GM18519 (cell line): ENCODE results near the gene CNTN2.

Source experiments
- ATAC-seq: cut with Tn5 transposase; IDR thresholded peaks from one replicate; pipeline ENCODE4 v1.9.1; 2021; ENCODE audit warnings: mild to moderate bottlenecking, moderate library complexity; ENCODE audit not compliant: unreplicated experiment, low FRiP score

Gene CNTN2

DNA sequence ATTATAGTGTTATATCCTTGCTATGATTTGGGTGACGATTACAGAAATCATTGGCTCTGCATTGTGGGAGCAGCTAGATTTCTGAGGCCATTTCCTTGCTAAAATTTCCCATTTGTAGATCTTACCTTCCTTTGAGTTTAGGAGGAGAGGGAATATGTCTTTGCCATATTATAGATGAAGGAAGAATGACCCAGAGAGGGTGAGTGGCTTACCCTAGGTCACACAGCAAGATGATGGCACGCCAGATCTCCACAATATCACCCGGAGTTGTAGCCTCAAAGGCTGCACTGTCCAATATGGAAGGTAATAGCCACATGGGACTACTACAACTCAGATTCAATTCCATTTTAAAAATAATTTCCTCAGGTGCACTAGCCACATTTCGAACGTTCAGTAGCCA, 10.3 kb downstream of the CNTN2 start:
- no peak for ATAC-seq

DNA sequence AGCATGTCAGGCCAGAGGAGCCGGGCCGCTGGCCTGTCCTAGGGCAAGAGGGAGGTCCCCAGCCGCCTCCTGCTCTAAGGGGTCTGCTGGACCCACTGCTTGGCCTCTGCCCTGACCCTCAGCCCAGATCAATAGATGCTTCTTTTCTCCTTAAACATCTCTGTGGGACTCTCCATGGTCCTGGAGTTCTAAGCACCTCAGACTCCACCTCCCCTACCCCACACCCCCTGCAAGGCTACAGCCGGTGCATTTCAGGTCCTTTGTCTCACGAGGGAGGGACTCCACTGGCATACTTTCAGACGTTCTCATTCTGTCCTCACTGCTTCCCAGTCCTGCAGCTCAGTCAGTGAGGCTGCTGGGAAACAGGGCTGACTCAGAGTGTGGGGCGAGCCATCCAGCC, 11.0 kb downstream of the CNTN2 start:
- ATAC-seq: no peak

DNA sequence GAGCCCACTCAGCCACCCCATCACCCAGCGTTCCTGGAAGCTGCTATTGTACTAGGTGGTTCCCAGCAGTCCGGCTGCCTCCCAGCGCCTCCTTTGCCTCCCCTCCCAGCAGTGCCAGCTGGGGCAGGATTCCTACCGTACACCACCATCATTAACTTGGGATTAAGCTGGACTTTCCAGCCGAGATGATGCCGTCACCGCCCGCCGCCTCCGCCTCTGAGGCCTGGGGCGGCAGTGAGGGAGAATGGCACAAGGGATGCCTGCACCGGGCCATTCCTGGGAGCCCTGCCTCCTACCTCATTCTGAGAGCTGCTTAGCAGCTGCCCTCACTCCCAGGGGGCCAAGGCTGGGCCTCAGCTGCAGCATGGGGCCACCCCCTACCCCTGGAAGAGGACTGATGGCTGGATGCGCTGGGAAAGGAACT, 13.2 kb downstream of the CNTN2 start:
- ATAC-seq: no peak

DNA sequence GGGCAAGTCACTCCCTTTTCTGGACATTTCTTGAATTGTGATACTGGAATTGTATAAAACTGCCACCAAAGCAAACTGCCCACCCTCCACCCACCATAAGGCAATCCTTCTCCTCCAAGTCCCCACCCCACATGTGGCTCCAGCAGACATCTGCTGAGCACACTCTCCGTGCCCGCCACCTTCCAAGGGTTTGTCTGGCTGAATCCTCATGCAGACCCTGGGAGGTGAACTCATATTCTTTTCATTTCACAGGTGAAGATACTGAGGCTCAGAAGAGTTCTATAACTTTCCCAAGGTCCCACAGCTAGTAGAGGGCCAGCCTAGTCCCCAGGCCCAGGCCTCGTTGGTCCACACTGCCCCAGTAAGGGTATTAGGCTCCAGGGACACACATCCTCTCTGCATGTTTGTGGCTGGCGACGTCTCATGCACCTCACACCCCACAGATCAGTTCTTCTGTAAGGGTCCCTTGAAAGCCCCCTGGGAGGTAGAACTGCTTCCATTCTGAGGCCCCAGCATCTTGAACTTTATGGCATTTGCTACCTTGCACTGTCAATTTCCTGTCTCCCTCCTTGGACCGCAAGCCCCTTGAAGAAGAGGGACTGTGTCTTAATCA, 14.1 kb downstream of the CNTN2 start:
- ATAC-seq: no peak

DNA sequence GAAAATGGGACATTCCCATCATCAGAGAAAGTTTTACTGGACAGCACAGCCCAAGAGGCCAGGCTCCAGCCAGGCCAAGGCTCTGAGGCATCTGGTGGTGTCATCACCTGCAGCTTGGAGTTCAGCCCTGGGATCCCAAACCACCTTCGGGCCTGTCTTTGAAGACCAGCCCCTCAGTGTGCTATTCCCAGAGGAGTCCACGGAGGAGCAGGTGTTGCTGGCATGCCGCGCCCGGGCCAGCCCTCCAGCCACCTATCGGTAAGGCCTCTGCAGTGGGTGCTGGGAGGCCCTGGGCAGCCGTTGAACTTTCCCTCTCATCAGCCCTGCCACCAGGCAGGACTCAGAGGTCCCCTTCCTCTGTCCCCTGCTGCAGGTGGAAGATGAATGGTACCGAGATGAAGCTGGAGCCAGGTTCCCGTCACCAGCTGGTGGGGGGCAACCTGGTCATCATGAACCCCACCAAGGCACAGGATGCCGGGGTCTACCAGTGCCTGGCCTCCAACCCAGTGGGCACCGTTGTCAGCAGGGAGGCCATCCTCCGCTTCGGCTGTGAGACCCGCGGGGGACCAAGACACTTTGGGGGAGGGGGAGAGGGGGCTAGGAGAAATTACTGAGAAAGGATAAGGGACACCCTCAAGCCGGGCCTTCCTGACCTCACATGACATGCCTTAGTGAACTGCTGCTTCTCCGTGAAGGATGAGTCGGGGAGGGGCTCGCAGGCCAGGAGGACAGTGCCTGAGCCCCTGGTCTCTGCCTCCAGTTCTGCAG, 15.0 kb downstream of the CNTN2 start:
- no peak for ATAC-seq

DNA sequence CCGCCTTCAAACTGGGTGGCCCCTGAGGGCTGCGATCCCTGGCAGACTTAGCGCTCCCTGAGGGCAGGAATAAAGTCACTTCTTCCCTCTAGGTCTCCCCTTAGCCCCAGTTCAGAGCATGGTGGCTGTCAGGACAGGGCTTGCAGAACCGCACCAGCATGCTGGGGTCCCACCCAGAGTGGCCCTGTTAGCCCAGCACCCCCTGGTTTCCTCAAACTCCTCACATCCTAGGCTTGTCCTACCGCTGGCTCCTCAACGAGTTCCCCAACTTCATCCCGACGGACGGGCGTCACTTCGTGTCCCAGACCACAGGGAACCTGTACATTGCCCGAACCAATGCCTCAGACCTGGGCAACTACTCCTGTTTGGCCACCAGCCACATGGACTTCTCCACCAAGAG, 15.8 kb downstream of the CNTN2 start:
- no peak for ATAC-seq

DNA sequence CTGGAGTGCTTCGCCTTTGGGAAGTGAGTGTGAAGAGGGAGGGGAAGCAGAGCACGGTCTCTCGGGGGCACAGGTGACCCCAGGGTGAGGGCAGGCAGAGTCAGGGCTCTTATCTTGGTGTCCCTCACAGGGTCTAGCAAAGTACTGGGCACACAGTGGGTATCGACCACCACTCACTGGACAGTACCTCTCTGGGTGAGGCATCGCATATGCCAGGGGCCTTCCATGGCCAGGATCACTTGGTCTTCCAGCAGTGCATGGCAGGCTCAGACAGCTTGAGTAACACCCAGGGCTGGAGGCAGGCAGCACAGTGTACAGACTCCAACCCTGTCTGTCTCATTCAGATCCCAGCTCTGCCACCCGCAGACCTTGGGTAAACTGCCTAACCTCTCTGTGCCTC, 16.6 kb downstream of the CNTN2 start:
- no peak for ATAC-seq

DNA sequence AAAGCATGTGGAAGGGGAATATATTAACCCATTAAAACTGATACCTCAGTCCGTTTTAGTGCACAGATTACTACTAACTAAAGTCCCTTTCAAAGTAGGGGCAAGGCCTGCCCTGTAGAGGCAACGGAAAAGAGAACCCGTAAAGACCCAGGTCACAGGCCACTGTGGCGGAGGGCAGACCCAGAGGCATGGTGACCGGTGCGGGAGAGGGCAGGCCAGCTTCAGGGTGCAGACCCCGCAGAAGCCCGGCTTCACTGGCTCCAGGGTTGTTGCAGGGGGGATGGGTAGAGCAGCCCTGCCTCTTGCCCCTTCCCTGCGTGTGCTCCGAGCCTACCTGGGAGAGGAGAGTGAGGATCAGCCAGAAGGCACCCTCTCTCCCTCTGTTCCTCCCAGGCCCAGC, 17.7 kb downstream of the CNTN2 start:
- ATAC-seq: no peak

DNA sequence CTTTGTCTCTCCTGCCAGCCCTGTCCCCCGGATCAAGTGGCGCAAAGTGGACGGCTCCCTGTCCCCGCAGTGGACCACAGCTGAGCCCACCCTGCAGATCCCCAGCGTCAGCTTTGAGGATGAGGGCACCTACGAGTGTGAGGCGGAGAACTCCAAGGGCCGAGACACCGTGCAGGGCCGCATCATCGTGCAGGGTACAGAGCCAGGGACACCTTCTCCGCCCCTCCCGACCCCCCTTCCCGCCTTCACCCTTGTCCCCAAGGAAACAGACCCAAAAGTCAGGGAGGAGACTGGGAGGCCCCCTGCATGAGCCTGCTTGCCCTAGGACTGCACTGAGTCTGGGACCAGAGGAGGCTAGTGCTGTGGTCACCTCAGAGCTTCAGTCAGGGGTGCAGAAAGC, 18.2 kb downstream of the CNTN2 start:
- no peak for ATAC-seq

DNA sequence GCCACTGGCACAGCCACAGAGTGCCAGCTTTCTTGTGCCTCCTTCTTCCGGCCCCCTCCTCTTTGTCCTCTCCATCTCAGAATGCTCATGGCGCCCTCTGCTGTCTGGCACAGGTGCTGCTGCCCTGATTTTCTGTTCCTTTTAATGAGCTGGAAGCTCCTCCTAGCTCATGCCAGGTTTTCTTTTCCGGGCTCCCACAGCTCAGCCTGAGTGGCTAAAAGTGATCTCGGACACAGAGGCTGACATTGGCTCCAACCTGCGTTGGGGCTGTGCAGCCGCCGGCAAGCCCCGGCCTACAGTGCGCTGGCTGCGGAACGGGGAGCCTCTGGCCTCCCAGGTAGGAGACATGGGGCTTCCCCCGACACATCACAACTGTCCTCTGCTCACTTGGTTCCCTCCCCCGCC, 18.7 kb downstream of the CNTN2 start:
- no peak for ATAC-seq

DNA sequence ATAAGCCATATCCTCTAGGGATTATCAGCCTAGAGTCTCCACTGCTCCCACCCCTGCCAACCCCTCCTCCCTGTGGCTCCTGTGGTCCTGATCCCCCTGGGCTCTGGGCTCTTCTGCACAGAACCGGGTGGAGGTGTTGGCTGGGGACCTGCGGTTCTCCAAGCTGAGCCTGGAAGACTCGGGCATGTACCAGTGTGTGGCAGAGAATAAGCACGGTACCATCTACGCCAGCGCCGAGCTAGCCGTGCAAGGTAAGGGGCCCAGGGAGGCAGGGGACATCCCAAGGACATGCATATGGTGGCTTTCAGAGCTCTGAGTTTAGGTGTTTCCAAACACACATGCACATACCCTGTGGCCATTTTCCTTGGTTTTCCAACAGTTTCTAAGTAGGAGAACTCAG, 19.3 kb downstream of the CNTN2 start:
- ATAC-seq: no peak

DNA sequence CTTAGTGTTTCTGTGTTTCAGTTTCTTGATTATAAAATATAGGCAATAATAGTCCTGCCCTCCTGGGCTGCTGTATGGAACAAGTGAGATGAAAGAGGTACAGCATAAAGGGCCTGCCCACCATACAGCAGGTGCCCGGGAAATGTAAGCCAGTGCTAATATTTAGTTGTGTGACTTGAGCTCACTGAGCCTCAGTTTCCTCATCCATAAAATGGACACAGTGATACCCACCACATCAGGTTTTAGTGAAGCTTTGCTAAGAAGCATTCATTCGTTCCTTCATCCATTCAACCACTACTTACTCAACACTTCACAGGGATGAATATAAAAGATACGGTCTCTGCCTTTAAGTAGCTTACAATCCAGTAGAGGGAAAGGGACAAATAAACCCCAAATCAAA, 19.9 kb downstream of the CNTN2 start:
- ATAC-seq: no peak

DNA sequence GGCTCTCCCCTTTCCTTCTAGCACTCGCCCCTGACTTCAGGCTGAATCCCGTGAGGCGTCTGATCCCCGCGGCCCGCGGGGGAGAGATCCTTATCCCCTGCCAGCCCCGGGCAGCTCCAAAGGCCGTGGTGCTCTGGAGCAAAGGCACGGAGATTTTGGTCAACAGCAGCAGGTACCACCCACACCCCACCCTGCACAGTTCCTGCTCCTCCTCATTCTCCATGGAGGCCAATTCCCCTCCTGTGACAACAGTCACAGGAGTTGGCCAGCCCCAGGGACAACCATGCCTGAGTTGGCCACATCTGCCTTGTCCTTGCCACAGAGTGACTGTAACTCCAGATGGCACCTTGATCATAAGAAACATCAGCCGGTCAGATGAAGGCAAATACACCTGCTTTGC, 21.3 kb downstream of the CNTN2 start:
- ATAC-seq: no peak

DNA sequence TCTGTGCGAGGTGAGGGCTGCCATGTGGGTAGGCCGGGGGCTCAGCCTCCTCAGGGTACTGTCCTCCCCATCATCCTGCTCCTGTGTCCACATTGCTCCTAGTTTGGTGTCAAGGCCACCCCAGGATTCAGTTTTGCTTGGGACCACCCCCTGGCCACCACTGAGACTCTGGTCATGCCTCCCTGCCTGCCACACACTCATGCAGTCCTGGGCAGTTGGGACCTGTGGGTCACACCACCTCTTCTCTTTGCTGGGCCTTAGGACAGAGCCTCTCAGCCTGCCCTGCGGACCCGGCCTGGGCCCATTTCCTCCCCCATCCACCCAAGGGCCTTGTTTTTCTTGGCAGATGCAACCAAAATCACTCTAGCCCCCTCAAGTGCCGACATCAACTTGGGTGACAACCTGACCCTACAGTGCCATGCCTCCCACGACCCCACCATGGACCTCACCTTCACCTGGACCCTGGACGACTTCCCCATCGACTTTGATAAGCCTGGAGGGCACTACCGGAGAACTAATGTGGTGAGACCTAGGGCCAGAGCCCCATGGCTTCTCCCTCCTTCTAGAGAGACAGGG, 21.8 kb downstream of the CNTN2 start:
- no peak for ATAC-seq

DNA sequence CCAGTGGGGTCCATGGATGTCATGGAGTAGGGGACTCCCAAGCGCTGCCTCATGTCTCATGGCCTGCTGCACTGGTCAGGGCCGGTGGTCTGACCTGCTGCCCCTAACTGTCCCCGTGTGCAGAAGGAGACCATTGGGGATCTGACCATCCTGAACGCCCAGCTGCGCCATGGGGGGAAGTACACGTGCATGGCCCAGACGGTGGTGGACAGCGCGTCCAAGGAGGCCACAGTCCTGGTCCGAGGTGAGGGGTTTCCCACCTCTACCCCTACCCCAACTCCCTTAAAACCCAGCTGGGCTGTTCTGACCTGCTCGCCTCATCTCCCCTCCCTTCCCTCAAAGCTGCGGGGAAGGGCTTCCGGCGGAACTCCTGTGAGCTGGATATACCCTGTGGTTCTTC, 22.7 kb downstream of the CNTN2 start:
- ATAC-seq: no peak

DNA sequence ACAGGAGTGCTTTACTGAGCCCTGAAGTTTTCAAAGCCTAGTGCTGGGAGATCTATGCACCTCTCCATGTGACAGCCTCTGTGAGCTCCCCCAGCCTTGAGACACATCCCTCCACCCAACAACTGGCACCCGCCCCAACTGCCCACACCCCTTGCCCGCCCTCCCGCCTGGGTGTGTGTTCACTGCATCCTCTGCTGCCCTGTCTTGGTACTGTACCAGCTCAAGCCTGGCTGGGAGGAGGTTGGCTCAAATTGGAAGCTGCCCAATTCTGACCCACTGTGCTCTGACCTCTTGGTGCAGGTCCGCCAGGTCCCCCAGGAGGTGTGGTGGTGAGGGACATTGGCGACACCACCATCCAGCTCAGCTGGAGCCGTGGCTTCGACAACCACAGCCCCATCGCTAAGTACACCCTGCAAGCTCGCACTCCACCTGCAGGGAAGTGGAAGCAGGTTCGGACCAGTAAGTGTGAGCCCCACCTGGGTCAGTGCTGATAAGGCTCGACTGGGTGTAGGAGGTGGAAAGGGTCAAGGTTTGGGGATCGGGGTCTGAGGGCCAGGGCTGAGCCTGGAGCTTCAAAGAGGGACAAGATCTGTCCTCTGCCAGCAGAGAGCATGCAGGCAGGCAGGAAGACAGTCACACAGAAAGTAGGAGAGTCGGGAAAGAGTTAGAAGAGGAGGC, 23.3 kb downstream of the CNTN2 start:
- no peak for ATAC-seq

DNA sequence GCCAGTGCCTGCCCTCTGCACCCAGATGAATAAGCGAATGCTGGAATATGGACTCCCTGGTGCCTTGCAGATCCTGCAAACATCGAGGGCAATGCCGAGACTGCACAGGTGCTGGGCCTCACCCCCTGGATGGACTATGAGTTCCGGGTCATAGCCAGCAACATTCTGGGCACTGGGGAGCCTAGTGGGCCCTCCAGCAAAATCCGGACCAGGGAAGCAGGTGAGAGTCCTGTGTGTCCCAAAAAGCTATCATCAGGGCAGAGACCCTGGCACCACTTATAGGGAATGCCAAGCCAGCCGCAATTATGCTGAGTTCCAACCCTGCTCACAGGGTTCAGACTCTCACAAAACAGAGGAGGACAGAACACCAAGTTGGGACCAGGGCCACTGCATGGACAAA, 24.0 kb downstream of the CNTN2 start:
- ATAC-seq: no peak

DNA sequence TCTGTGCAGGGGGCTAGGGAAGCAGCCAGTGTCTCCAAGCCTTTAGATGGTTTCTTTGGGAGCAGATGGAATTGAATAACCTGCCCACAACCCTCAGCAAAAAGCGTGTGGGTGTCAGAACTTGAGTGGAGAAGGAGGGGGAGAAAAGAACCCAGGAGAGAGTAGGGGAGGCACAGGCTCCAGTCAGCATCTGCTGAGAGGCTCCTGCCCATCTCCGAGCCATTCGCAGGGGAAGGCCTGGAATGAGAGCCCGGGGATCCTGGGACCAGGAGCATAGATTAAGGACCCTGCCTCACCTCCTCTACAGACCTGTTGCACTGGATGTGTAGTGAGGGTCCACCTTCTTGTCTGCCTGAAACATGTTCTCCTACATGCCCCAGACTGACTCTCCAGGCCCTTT, 25.0 kb downstream of the CNTN2 start:
- ATAC-seq: no peak

DNA sequence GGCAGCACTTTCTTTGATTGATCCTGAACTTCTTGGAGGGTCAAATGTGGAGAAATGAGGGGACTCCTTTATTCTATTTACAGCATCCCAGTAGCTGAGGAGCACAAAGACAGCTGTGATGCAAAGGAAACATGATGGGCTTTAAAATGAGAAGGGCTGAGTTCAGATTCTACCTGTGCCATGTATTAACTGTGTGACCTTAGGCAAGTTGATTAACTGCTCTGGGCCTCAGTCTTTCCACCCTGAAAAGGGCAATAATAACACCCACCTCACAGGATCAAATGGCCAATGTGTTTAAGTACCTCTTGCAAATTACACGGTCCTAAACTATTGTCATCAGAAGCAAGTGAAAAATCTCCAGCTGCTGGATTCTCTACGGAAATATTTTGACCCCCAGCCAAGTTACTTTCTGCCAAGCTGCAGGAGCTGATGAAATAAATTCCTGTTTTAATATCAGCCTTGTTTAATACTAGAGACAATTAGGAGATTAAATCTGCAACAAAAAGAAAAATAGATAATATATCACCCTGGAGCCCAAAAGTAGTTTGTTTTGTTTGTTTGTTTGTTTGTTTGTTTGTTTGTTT, 25.5 kb downstream of the CNTN2 start:
- ATAC-seq: no peak

DNA sequence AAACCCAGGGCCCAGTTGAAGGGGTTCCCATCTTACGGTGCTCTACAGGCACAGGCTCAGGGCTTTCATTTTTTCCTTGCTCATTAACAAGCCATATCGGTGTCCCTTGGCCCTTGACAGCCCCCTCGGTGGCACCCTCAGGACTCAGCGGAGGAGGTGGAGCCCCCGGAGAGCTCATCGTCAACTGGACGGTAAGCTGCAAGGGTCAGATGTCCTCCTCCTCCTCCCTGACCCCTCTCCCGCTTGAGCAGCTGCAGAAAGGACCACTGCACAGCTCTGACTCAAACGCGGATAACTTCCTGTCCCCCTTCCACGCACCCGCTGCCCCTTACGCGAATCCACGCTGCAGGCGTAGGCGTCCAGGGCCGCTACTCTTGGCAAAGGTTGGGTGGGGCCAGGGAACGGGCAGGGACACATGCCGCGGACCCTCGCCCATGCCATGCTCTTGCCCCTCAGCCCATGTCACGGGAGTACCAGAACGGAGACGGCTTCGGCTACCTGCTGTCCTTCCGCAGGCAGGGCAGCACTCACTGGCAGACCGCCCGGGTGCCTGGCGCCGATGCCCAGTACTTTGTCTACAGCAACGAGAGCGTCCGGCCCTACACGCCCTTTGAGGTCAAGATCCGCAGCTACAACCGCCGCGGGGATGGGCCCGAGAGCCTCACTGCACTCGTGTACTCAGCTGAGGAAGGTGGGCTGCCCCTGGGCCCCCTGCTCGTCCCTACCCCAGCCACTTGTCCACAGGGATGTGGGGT, 26.5 kb downstream of the CNTN2 start:
- ATAC-seq: no peak

DNA sequence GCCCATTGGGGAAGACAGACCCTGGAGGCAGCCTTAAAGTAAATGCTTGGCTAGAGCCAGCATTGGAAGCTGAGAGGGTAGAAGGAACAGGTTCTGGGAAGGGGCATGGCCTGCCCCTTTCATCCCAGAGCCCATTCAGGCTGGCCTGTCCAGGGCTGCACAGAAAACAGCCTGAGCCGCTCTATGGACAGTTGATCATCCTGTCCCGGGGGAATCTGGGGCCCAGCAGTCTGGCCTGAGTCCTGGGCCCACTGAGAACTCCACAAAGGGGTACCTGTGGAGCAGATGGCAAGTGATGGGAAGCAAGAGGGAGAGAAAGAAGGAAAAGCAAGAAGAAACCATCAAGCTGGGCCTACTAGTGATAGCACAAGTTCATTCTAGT, 28.0 kb downstream of the CNTN2 start:
- no peak for ATAC-seq
